Spleen (tissue), 7 donors: ENCODE data around the gene NEU3.

Experiments
- POLR2A ChIP-seq, 3 donors: fragments of 450-650 bp; IDR thresholded peaks; one replicate each; pipeline ENCODE4 v1.5.1; 2017; ENCODE audit warnings: antibody characterized with exemption in 3 of 3, mild to moderate bottlenecking in 1 of 3
- TF ChIP-seq, protein P1 (sequence below), 11 experiments: fragments of 200-600 bp in 7 of 11; fragments of 450-650 bp in 4 of 11; sonication (generic) in 4 of 11; IDR thresholded peaks in 8 of 11; conservative IDR thresholded peaks in 3 of 11; 1 replicate in 7 of 11; 2 replicates in 4 of 11; pipeline versions ENCODE4 v1.4.0 to v1.8.0; 2016 to 2021; ENCODE audit warnings: antibody characterized with exemption in 11 of 11, inconsistent platforms in 4 of 11, mild to moderate bottlenecking in 1 of 11
- donor health status: DM: no; HTN: no; CAD: no; lungs with moderate emphysema.
- donor health status: DM: no; HTN: no; CAD: no.
- donor health status: DM: no; HTN: no; CAD: no.

DNA sequence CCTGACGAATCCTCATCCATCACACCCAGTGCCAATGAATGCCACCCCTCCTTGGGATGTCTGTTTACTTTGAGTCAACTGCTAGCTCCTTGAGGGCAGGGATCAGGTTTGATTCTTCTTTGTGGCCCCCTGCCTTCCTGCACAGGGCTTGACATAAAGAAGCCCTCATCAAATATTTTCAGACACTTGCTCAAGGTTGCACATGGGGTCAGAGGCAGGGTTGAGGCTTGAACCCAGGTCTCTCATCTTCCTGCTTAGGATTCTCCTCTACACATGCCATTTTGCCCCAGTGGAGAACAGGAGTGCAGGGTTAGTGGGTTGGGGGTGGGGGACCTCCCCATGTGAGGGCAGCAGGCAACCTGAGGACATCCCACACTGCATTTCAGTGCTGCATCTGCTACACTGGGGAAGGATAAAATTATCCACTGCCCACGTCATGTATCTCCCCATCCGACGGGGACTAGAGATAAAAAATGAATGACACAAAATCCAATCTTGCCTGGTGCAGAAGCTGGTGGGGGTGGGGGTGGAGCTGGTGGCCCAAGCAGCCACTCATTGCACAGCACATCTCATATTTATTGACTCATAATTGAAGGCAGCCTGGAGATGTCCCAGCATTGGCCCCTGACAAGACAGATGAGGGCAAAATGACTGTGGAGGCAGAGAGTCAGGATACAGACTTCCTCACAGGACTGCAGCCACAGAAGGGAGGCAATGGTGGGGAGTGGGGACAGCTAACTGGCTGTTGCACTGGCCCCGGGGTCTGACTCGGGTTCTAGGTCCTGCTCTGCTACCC lies 41.3 kb downstream of the NEU3 start:
- TF ChIP-seq POLR2A (IDR thresholded peaks at IDR 0.05) = no peak
- TF ChIP-seq, protein P1, sequence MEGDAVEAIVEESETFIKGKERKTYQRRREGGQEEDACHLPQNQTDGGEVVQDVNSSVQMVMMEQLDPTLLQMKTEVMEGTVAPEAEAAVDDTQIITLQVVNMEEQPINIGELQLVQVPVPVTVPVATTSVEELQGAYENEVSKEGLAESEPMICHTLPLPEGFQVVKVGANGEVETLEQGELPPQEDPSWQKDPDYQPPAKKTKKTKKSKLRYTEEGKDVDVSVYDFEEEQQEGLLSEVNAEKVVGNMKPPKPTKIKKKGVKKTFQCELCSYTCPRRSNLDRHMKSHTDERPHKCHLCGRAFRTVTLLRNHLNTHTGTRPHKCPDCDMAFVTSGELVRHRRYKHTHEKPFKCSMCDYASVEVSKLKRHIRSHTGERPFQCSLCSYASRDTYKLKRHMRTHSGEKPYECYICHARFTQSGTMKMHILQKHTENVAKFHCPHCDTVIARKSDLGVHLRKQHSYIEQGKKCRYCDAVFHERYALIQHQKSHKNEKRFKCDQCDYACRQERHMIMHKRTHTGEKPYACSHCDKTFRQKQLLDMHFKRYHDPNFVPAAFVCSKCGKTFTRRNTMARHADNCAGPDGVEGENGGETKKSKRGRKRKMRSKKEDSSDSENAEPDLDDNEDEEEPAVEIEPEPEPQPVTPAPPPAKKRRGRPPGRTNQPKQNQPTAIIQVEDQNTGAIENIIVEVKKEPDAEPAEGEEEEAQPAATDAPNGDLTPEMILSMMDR (IDR thresholded peaks at IDR 0.05 in 8 of 11, conservative IDR thresholded peaks at IDR 0.05 in 3 of 11) = no peak
